ENCODE measurements around the gene USP9Y. TPM values are rescaled to one million over a fixed set of nuclear protein-coding genes. Genes with fewer than 3 reads are reported as not detected.
"Not testable (repeated sequence)": the region's sequence is repeated elsewhere in the genome, so short reads cannot be mapped to it uniquely, and the experiment has no call there.

USP9Y gene
- 10 to 100 TPM; 14.7 to 20.4 TPM for total RNA-seq

DNA sequence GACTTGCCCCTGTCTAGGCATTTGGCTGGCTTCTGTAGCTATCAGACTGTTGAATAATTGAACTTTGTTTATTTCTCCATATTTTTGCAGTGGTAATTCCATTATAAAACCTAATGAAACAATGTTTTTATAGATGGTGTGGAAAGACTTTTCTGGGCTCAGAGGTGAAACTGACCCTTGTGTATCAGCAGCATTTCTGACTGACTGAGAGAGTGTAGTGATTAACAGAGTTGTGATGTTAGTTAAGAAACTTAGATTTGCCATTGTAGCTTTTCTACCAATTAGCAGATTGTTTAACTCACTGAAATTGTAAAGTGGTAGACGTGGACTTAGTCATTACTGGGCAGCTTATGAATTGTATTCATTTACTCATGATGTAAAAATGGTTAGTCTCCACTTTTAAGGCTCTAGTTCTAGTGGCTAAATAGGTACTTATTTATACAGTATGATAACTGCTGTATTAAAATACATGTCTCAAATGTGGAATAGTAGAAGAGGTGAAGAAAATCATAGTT lies at the start of gene USP9Y:
Gene USP9Y (plus strand): TSS at position 51 of the 515 bp plus-strand sequence. CDS start 8,217 bp downstream, outside the sequence.
- Mint-ChIP-seq H3K36me3 (peaks cover 34 to 76% of the 10 kb centered on the region in 2 donors), H3K9me3 (peaks cover 3 to 8% of the 10 kb centered on the region in 2 donors), H3K27ac (no peak within 1 kb of the TSS)
- DNase-seq (ENCODE audit: low spot score in 2 of 2) (no peak), ATAC-seq (no peak)

DNA sequence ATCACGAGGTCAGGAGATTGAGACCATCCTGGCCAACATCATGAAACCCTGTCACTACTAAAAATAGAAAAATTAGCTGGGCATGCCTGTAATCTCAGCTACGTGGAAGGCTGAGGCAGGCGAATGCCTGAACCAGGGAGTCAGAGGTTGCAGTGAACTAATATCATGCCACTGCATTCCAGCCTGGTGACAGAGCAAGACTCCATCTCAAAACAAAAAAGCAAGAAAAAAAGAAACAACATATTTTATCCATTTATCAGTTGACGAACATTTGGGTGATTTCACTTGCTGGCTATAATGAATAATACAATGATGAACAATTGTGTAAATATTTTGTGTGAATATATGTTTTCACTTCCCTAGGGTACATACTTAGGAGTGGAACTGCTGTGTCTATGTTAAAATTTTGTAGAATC lies 49.4 kb upstream of the USP9Y start:
- H3K9me3 Mint-ChIP-seq = no peaks in the 10 kb centered on the region
- H3K36me3 Mint-ChIP-seq = no peaks in the 10 kb centered on the region

GRCh38 chrY:12661745-12662681 lies 39.0 kb upstream of the USP9Y start:
- peak overlapping the region; percentile 91 to 97 for H3K27ac Mint-ChIP-seq
- H3K36me3 Mint-ChIP-seq = peaks cover 6 to 16% of the 10 kb centered on the region in 2 donors
- DNase-seq (ENCODE audit: low spot score in 2 of 2) (peak; percentile 33 to 56), ATAC-seq (peak; percentile 65 to 85)
- H3K9me3 Mint-ChIP-seq = no peaks in the 10 kb centered on the region

More for the DNA sequence above, 49.4 kb upstream of the USP9Y start:
- no peak overlapping the region for H3K27ac Mint-ChIP-seq
- ATAC-seq (no peak), DNase-seq (ENCODE audit: low spot score in 2 of 2) (no peak)

DNA sequence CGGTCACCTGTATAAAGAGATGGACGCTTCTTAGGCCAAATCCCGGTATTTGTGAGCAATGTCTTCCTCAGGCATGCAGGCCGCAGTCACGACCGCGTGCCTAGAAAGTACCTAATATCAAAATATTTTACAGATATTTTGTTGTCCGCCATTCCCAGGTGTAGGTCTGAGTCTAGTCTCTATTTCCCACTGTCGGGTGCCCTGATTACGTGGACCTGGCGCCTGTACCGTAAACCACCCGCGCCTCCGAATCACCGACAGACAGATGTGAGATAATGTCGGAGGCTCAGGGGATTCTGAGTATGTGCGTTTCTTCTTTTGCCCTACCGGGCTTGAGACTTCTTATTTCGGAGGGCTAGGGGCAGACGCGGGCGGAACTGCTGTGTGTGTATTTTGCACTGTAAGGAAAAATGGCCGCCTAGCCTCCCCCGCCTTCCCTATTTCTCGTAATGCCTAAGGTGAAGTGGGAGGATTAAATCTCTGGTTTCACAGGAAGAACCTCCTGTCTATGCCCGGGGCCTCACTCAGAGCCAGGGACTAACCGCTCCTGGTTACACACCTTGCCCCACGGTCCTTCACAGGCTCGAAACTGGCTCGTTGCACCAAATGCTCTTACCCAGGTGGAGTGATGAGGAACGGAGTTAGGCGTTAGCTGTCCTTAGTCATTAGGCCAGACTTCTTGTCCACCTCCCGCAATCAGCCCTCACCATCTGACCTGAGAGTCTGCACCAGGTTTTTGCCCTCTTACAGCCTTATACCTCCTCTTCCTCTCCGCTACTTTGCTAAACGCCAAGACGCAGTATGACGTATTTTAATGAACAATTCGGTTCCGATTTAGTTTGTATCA lies 38.1 kb upstream of the USP9Y start:
- no peaks in the 10 kb centered on the region for H3K9me3 Mint-ChIP-seq
- peak overlapping the region; percentile 91 to 97 for H3K27ac Mint-ChIP-seq
- ATAC-seq (peak; percentile 68 to 69), DNase-seq (ENCODE audit: low spot score in 2 of 2) (peak; percentile 35 to 69)
- H3K36me3 Mint-ChIP-seq = peaks cover 6 to 21% of the 10 kb centered on the region in 2 donors

- DNase-seq (ENCODE audit: low spot score in 2 of 2); ATAC-seq; H3K9me3 Mint-ChIP-seq: not testable (repeated sequence)
- Mint-ChIP-seq H3K36me3 (peaks cover 6 to 21% of the 10 kb centered on the region in 2 donors), H3K27ac (peak overlapping the region; percentile 91 to 97)
These were observed 37.2 kb upstream of the USP9Y start for GRCh38 chrY:12663845-12664244.

- ATAC-seq (no peak), DNase-seq (ENCODE audit: low spot score in 2 of 2) (no peak)
- Mint-ChIP-seq H3K36me3 (peaks cover 5 to 13% of the 10 kb centered on the region in 2 donors), H3K9me3 (peaks cover 0 to 4% of the 10 kb centered on the region in 2 donors), H3K27ac (no peak overlapping the region)
These were observed 22.9 kb upstream of the USP9Y start for GRCh38 chrY:12678111-12678510.

DNA sequence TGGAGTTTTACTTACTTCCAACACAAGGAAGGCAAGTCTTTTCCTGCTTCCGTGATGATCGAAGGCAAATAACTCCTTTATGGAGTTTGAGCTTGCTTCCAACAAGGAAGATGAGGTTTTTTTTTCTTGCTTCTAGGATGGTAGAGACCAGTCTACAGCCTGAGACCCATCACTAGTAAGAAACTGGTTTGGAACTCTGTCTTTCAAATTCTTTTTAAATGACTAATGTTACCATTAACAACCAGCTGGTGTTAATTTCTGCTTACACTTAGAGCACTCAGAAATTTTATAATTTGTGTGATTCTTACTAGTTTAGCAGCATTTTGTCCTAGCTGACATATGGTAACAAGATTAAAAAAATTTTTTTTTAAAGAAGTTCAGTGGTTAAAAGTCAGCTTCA lies 19.5 kb upstream of the USP9Y start:
- Mint-ChIP-seq H3K9me3 (peaks cover 0 to 2% of the 10 kb centered on the region in 2 donors), H3K36me3 (peaks cover 2 to 21% of the 10 kb centered on the region in 2 donors), H3K27ac (no peak overlapping the region)
- DNase-seq (ENCODE audit: low spot score in 2 of 2) (no peak), ATAC-seq (no peak)

DNA sequence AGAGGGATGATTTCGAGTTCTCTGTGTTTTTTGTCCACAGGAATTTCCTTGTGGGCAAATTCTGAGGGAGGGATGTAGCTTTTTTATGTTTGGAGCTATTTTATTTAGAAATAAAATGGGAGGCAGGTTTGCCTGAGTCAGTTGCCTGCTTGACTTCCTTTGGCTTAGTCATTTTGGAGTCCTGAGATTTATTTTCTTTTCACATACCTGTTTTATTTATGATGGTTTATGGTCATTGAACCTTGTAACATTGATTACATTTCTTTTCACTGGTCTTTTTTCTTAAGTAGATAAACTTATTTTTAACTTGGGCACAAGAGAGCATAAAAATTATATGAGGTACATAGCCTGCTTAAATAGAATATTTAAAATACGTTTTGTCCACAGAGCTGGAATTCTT lies 12.7 kb upstream of the USP9Y start:
- Mint-ChIP-seq H3K27ac (no peak overlapping the region), H3K36me3 (peaks cover 17 to 48% of the 10 kb centered on the region in 2 donors), H3K9me3 (peaks cover 0 to 11% of the 10 kb centered on the region in 2 donors)

GRCh38 chrY:12700087-12700486 lies 944 bp upstream of the USP9Y start:
- H3K9me3 Mint-ChIP-seq = peaks cover 3 to 8% of the 10 kb centered on the region in 2 donors
- no peak overlapping the region for H3K27ac Mint-ChIP-seq

More for the DNA sequence above, 12.7 kb upstream of the USP9Y start:
- DNase-seq (ENCODE audit: low spot score in 2 of 2) (no peak), ATAC-seq (no peak)

GRCh38 chrY:12702174-12702573 lies 1.1 kb downstream of the USP9Y start:
- Mint-ChIP-seq H3K27ac (no peak overlapping the region), H3K9me3 (peaks cover 3 to 8% of the 10 kb centered on the region in 2 donors), H3K36me3 (peaks cover 34 to 78% of the 10 kb centered on the region in 2 donors)
- DNase-seq (ENCODE audit: low spot score in 2 of 2) = no peak
- ATAC-seq = no peak

More at GRCh38 chrY:12700087-12700486, 944 bp upstream of the USP9Y start:
- no peak for DNase-seq (ENCODE audit: low spot score in 2 of 2)
- H3K36me3 Mint-ChIP-seq = peaks cover 34 to 65% of the 10 kb centered on the region in 2 donors
- no peak for ATAC-seq

DNA sequence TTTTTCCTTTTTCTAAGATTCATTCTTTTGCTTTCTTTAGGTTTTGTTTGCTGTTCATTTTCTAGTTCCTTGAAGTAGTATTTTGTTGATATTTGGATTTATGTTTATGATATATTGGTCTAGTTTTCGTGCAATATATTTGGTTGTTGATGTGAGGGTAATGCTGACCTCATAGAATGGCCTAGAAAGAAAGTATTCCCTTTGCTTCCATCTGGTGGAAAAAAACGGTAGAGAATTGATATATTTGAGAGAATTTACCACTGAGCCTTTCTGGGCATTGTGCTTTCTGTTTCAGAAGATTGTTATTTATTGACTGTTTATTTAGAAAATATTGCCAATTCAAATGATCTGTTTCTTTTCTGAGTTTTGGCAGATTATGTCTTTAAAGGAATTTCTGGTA lies 9.4 kb downstream of the USP9Y start:
- Mint-ChIP-seq H3K36me3 (peaks cover 0 to 10% of the 10 kb centered on the region in 2 donors), H3K27ac (no peak overlapping the region), H3K9me3 (no peaks in the 10 kb centered on the region)
- DNase-seq (ENCODE audit: low spot score in 2 of 2) (no peak), ATAC-seq (no peak)

DNA sequence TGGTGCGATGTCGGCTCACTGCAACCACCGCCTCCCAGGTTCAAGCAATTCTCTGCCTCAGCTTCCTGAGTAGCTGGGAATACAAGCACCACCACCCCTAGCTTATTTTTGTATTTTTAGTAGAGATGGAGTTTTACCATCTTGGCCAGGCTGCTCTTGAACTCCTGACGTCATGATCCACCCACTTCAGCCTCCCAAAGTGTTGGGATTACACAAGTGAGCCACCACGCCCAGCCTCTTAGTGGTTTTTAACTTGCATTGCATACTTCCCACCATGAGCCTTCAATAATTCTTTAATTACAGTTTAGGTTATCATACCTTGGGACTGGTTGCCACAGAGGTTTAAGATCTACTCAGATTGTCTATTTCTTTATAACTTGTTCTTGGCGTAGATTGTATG lies 14.3 kb downstream of the USP9Y start:
- no peak for ATAC-seq
- no peak overlapping the region for H3K27ac Mint-ChIP-seq
- H3K9me3 Mint-ChIP-seq = no peaks in the 10 kb centered on the region
- peaks cover 0 to 9% of the 10 kb centered on the region in 2 donors for H3K36me3 Mint-ChIP-seq
- no peak for DNase-seq (ENCODE audit: low spot score in 2 of 2)

DNA sequence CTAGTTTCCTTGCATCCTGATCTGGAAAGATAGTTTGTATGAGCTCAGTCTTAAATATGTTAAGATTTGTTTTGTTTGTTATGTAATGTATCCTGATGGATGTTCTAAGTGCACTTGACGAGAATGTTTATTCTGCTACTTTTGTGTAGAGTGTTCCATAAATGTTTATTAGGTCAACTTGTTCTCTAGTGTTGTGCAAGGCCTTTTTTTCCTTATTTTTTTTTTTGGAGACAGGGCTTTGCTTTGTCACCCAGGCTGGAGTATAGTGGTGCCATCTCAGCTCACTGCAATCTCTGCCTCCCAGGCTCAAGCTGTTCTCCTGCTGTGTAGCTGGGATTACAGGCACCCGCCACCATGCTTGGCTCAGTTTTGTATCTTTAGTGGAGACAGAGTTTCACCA lies 28.7 kb downstream of the USP9Y start:
- peak overlapping the region in 1 of 2 donors; percentile 60 for H3K27ac Mint-ChIP-seq
- H3K36me3 Mint-ChIP-seq = peaks cover 5 to 6% of the 10 kb centered on the region in 2 donors
- DNase-seq (ENCODE audit: low spot score in 2 of 2) (no peak), ATAC-seq (no peak)
- no peaks in the 10 kb centered on the region for H3K9me3 Mint-ChIP-seq

GRCh38 chrY:12733625-12734024 lies 32.6 kb downstream of the USP9Y start:
- ATAC-seq (peak; percentile 96 to 100), DNase-seq (ENCODE audit: low spot score in 2 of 2) (peak; percentile 14 to 73)
- Mint-ChIP-seq H3K27ac (peak overlapping the region; percentile 30 to 81), H3K9me3 (no peaks in the 10 kb centered on the region), H3K36me3 (peaks cover 0 to 5% of the 10 kb centered on the region in 2 donors)

GRCh38 chrY:12734051-12734450 lies 33.0 kb downstream of the USP9Y start:
- peak in 1 of 2 donors; percentile 34 for ATAC-seq
- no peak for DNase-seq (ENCODE audit: low spot score in 2 of 2)
- Mint-ChIP-seq H3K36me3 (peaks cover 0 to 5% of the 10 kb centered on the region in 2 donors), H3K27ac (peak overlapping the region in 1 of 2 donors; percentile 30), H3K9me3 (no peaks in the 10 kb centered on the region)

DNA sequence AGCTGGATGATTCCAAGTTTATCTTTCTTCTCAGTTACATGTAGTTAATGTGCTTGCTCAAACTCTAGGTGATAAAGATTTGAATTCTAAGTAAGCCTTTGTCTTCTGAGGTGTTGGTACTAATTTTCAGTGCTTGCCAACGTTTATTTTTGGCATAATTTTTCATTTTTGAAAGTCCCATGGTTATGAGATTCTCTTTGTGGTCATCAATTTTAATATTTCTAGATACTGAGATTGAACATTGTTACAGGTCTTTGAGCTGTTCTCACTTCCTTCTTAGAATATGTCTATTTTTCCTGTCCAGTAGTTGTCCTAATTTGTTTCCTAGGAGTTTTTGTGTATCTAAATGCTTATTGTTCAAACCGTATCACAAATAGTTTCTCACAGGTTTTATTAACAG lies 40.4 kb downstream of the USP9Y start:
- ATAC-seq (no peak), DNase-seq (ENCODE audit: low spot score in 2 of 2) (no peak)
- no peak overlapping the region for H3K27ac Mint-ChIP-seq
- no peaks in the 10 kb centered on the region for H3K9me3 Mint-ChIP-seq
- peaks cover 0 to 12% of the 10 kb centered on the region in 2 donors for H3K36me3 Mint-ChIP-seq

Data from activated naive CD4-positive, alpha-beta T cell treated with anti-CD3 and anti-CD28 coated beads, Interleukin-2, amount 50 U/mL, for 72 hours (primary cell).